HepG2 (cell line): Measurements from ENCODE around the gene MAP3K20.

Experiments used
- ISX ChIP-seq: sonication (generic); formaldehyde crosslinking; conservative IDR thresholded peaks from 2 replicates; pipeline ENCODE4 v1.5.0; 2020; ENCODE audit warnings: missing genetic modification reagents
- POLR2A ChIP-seq, 2 experiments: IDR thresholded peaks; 2 replicates each; pipeline ENCODE4 v1.6.1; 2011; ENCODE audit warnings: low read depth in 2 of 2, low read length in 2 of 2, mild to moderate bottlenecking in 1 of 2, moderate library complexity in 1 of 2; ENCODE audit not compliant: insufficient read depth in 1 of 2
- RXRA ChIP-seq: sonication (generic); formaldehyde crosslinking; IDR thresholded peaks from 2 replicates; pipeline ENCODE4 v1.5.1; 2020; ENCODE audit warnings: missing genetic modification reagents
- SIN3A ChIP-seq: IDR thresholded peaks from 2 replicates; pipeline ENCODE4 v1.6.1; 2011; ENCODE audit warnings: low read depth, mild to moderate bottlenecking, control low read depth, low read length, borderline replicate concordance
- SNAPC5 ChIP-seq: sonication (generic); formaldehyde crosslinking; IDR thresholded peaks from 2 replicates; pipeline ENCODE4 v1.8.1; 2023; ENCODE audit warnings: mild to moderate bottlenecking, missing genetic modification reagents, borderline replicate concordance
- TARDBP ChIP-seq: sonication (generic); formaldehyde crosslinking; IDR thresholded peaks from 2 replicates; pipeline ENCODE4 v1.8.0; 2022; ENCODE audit warnings: mild to moderate bottlenecking, missing genetic modification reagents
- TOPORS ChIP-seq: sonication (generic); formaldehyde crosslinking; IDR thresholded peaks from 2 replicates; pipeline ENCODE4 v1.8.0; 2023; ENCODE audit warnings: mild to moderate bottlenecking, missing genetic modification reagents
- ZBTB1 ChIP-seq: sonication (generic); formaldehyde crosslinking; IDR thresholded peaks from 2 replicates; pipeline ENCODE4 v1.4.0; 2020; ENCODE audit warnings: missing genetic modification reagents, borderline replicate concordance
- ZNF10 ChIP-seq: sonication (generic); formaldehyde crosslinking; IDR thresholded peaks from 2 replicates; pipeline ENCODE4 v1.4.0; 2020; ENCODE audit warnings: mild to moderate bottlenecking, low read depth, missing genetic modification reagents, borderline replicate concordance
- ZNF629 ChIP-seq: sonication (generic); formaldehyde crosslinking; conservative IDR thresholded peaks from 2 replicates; pipeline ENCODE4 v1.5.0; 2020; ENCODE audit warnings: missing genetic modification reagents
- ZNF766 ChIP-seq: sonication (generic); formaldehyde crosslinking; IDR thresholded peaks from 2 replicates; pipeline ENCODE4 v1.5.0; 2020; ENCODE audit warnings: missing genetic modification reagents, borderline replicate concordance
- TF ChIP-seq, protein P1 (sequence below): sonication (generic); formaldehyde crosslinking; IDR thresholded peaks from 2 replicates; pipeline ENCODE4 v1.5.1; 2020; ENCODE audit warnings: mild to moderate bottlenecking, missing genetic modification reagents, moderate library complexity
- TF ChIP-seq, protein P2 (sequence below): IDR thresholded peaks from 2 replicates; pipeline ENCODE4 v1.6.1; 2016

DNA sequence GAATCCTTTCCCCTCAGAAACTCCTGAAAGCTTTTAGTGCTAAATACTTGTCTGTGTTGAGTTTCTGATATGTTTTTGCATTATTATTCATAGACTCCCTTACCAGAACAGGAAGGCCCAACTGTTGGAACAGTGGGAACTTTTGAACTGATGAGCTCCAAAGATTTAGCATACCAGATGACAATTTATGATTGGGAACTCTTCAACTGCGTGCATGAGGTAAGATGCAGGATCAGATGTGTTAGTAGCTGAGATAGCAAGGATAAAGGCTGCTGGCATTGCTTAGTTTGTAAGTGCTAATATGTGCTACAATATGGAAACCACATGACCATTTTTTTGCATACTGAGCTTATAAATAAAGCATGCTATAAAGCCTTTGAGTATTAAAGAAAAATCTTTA lies 49.2 kb upstream of the MAP3K20 start:
- TF ChIP-seq TOPORS (no peak), TARDBP (CRISPR knock-in tag) (no peak), ZBTB1 (CRISPR knock-in tag) (no peak), SIN3A (no peak), ZNF766 (CRISPR knock-in tag) (no peak), POLR2A (IDR thresholded peaks at IDR 0.05; ENCODE audit: insufficient read depth in 1 of 2, low read depth in 2 of 2, low read length in 2 of 2) (no peak), SNAPC5 (CRISPR knock-in tag) (no peak), ZNF10 (CRISPR knock-in tag) (no peak), RXRA (CRISPR knock-in tag) (no peak), ZNF629 (CRISPR knock-in tag) (no peak), ISX (CRISPR knock-in tag) (no peak)
- TF ChIP-seq, protein P1, sequence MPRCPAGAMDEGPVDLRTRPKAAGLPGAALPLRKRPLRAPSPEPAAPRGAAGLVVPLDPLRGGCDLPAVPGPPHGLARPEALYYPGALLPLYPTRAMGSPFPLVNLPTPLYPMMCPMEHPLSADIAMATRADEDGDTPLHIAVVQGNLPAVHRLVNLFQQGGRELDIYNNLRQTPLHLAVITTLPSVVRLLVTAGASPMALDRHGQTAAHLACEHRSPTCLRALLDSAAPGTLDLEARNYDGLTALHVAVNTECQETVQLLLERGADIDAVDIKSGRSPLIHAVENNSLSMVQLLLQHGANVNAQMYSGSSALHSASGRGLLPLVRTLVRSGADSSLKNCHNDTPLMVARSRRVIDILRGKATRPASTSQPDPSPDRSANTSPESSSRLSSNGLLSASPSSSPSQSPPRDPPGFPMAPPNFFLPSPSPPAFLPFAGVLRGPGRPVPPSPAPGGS (CRISPR knock-in tag), result no peak
- TF ChIP-seq, protein P2, sequence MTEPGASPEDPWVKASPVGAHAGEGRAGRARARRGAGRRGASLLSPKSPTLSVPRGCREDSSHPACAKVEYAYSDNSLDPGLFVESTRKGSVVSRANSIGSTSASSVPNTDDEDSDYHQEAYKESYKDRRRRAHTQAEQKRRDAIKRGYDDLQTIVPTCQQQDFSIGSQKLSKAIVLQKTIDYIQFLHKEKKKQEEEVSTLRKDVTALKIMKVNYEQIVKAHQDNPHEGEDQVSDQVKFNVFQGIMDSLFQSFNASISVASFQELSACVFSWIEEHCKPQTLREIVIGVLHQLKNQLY (CRISPR knock-in tag), result no peak
